GM12874 (cell line): ENCODE measurements around the gene USP46.

Experiments
- TF ChIP-seq, protein P1 (sequence below): IDR thresholded peaks from 2 replicates; pipeline ENCODE4 v1.5.1; 2011; ENCODE audit warnings: low read depth, mild to moderate bottlenecking, control low read depth, low read length, moderate library complexity; ENCODE audit not compliant: insufficient read depth

The USP46 gene

DNA sequence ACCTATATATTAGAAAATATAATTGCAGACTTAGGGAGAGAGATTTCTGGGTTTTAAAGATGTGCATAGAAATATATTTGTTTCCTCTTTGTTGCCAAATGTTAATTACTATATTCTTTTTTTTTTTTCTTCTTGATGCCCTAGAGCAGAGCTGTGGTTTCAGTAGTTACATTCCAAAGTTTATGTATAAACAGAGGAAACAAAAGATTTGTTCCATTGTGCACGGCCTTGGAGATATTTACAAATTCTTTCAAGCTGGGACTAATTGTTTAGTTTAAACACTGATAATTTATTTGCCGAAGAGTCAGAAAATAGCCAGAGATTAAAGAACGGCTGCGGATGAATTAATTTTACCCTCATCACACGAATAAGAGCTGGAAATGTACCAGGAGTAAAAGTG is 85.1 kb downstream of the USP46 start:
- TF ChIP-seq, protein P1, sequence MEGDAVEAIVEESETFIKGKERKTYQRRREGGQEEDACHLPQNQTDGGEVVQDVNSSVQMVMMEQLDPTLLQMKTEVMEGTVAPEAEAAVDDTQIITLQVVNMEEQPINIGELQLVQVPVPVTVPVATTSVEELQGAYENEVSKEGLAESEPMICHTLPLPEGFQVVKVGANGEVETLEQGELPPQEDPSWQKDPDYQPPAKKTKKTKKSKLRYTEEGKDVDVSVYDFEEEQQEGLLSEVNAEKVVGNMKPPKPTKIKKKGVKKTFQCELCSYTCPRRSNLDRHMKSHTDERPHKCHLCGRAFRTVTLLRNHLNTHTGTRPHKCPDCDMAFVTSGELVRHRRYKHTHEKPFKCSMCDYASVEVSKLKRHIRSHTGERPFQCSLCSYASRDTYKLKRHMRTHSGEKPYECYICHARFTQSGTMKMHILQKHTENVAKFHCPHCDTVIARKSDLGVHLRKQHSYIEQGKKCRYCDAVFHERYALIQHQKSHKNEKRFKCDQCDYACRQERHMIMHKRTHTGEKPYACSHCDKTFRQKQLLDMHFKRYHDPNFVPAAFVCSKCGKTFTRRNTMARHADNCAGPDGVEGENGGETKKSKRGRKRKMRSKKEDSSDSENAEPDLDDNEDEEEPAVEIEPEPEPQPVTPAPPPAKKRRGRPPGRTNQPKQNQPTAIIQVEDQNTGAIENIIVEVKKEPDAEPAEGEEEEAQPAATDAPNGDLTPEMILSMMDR: no peak

DNA sequence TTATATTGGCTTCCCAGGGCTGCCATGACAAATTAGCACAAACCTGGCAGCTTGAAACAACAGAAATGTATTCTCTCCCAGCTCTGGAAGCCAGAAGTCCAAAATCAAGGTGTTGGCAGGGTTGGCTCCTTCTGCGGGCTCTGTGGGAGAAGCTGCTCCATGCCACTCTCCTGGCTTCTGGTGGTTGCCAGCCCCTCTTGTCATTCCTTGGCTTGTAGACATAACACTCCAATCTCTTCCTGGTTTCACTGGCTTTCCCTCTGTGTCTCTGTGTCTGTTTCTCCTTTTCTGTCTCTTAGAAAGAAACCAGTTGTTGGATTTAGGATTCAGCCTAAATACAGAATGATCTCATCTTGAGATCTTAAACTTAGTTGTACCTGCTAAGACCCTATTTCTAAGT is 85.5 kb downstream of the USP46 start:
- TF ChIP-seq, protein P1: no peak

DNA sequence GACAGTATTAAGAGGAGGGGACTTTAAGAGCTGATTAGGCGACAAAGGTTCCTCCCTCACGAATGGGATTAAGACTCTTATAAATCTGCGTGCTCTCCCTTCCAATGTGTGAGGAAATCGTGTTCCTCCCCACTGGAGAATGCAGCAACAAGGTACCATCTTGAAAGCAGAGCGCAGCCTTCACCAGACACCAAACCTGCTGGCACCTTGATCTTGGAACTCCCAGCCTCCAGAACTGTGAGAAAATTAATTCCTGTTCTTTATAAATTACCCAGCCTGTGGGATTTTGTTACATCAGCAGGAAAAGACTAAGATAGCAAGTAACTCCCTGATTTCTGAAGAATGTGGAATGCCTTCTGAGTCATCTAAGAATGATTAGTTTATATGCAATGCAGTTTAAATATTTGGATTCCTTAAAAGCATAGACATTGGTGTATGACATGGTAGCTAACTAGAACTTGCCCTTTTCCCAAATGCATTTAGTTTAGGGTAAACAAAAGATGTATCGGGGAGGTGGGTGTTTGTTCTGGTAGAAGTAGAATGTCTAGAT is 86.1 kb downstream of the USP46 start:
- TF ChIP-seq, protein P1: no peak

DNA sequence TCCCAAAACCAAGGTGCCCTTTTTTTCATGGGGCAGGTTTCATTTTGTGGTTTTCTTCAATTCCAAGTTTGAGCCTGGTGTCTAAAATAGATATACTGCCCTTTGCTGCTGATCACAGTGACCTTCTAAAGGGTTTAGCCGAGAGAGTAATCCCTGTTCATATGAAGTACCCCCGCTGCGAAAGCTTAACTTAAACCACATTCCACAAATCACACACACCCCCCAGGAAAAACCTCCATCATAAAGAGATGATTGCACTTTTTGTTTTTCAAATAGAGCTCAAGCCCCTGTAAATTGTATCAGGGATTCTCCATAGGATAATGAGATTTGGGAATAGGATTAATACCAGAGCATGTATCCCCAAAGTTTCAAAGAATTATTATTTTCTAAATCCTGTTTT is 90.8 kb downstream of the USP46 start:
- TF ChIP-seq, protein P1: no peak

DNA sequence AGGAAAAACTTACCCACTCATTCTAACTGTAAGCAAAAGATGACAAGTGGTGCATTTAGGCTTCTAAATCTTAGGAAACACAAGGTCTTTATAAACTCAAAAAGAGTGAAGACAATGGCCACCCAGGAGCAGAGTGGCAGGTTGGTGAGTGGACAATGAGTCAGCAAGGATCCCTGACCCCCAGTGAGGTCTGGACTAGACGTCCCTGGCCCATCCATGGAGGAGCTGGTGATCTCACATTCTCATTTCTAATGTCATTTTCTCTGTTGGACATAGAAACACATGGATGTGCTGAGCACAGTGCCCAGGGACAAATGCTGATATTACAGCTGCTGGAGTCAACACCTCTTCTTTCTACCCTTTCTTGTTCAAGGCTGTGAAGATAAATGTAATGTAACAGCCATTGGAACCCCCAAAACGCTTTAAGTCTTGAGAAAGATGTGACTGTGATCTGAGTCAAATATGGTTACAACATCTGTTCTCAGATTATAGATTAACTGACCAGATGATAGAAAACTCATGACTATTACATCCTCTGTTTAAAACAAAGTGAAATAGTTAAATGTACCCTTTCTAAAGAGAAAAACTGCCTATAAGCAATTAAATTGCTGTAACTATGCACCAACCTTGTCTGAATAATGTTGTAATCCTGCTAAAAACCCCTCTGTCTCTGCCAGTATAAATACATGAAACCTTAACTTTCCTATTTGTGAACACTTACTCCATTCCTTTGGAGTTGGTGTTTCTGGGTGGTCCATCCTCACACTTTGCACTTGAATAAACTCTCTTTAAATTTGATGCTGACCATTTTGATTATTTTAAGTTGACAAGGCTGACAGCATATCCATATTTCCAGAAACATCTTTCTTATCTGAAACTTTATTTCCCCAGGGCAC is 92.7 kb downstream of the USP46 start:
- TF ChIP-seq, protein P1: no peak

DNA sequence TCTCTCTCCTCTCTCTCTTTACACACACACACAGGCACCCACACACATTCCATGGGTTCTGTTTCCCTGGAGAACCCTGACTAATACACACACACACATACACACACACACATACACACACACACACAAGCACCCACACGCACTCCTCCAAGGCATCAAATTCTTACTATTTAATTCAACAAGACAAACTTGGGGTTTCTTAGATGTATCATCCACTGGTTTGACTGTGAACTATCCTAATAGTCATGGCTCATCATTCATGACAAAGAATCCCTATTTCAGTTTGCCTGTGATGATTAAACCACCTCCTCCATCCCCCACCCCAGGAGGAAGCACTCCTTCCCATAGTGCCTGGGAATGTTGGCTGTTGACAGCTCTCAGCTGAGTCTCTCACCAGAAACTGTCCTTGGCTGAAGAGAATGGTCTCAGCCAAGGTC is 98.2 kb downstream of the USP46 start:
- TF ChIP-seq, protein P1: no peak

DNA sequence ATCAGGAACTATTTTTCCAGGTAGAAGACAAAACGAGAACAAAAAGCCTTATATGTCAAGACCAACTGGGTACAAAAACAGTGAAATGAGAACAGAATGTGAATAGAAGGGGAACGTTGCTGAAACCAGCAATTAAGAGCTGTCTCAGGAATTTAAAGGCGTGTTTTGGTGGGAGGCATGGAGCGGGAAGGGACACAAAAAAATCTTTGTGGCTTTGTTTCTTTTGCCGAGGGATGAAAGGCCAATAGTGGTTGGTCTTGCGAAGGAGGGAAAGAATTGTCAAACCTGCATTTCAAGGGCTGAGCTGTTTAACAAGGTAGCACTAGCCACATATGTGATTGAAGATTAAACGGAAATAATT is 103.8 kb downstream of the USP46 start:
- TF ChIP-seq, protein P1: no peak
